Pancreas (tissue), 10 donors: Measurements from ENCODE around the gene GRM7. TPM values are rescaled to one million over a fixed set of nuclear protein-coding genes. Genes with fewer than 3 reads are reported as not detected.

Experiments
- ATAC-seq, 4 donors: fragments of 200-7000 bp; cut with Tn5 transposase; one replicate each; pipeline versions ENCODE4 v1.8.0 to v1.9.1; 2020; ENCODE audit warnings: mild to moderate bottlenecking in 4 of 4, moderate library complexity in 4 of 4
- DNase-seq, 6 donors: peaks; one replicate each; pipeline ENCODE4 v3.0.0-alpha.2; 2020
- FAIRE-seq: peaks from 2 replicates; lab custom pipeline; 2012; peaks lifted over from hg19 to GRCh38; lab: Jason Lieb, UNC
- H3K27ac ChIP-seq, 4 donors: fragments of 200-600 bp; sonication (generic); 1 replicate in 3 of 4; 2 replicates in 1 of 4; pipeline versions ENCODE4 v1.5.0 to v1.8.0; 2020
- H3K27me3 ChIP-seq, 4 donors: fragments of 200-600 bp; one replicate each; pipeline ENCODE4 v1.8.0; 2021
- H3K36me3 ChIP-seq, 3 donors: fragments of 200-600 bp; sonication (generic) in 1 of 3; one replicate each; pipeline versions ENCODE4 v1.5.0 to v1.8.0; 2020 to 2021
- H3K4me1 ChIP-seq, 3 donors: fragments of 200-600 bp; one replicate each; pipeline ENCODE4 v1.8.0; 2021
- H3K4me3 ChIP-seq, 4 donors: fragments of 200-600 bp; sonication (generic) in 2 of 4; one replicate each; pipeline versions ENCODE4 v1.5.0 to v1.8.0; 2020 to 2021
- H3K9me3 ChIP-seq, 4 donors: fragments of 200-600 bp; one replicate each; pipeline ENCODE4 v1.8.0; 2021
- CTCF ChIP-seq, 4 donors: fragments of 200-600 bp; sonication (generic) in 3 of 4; IDR thresholded peaks; one replicate each; pipeline versions ENCODE4 v1.5.0 to v1.8.0; 2021; ENCODE audit warnings: antibody characterized with exemption in 4 of 4
- WGBS, 2 donors: extraction: QIAGEN DNeasy Blood & Tissue Kit; methylation state at CpG; one replicate each; pipeline ENCODE4 v1.1.7; 2013; 5-methylcytosine and 5-hydroxymethylcytosine counted together
- intact Hi-C, 3 donors: fragments of 100-400 bp; cut with DNase I; formaldehyde crosslinking; loops; one replicate each; pipeline versions ENCODE4 v1.11.1 to v1.14.2; 2022
- polyA plus RNA-seq, 2 donors: library from polyadenylated mRNA; stranded (reverse); fragments of 200-250 nt; gene quantifications; one replicate each; pipeline ENCODE4 v1.2.3, GENCODE V29; 2013
- total RNA-seq, 6 donors: library from RNA; stranded (reverse); fragmentation: NEBNext Ultra II Directional in 4 of 6; extraction: Animal tissue kit (Norgen Biotek cat#: 25700) in 4 of 6; gene quantifications; one replicate each; pipeline versions ENCODE4 v1.2.1 to v1.2.4, GENCODE V29; 2021 to 2023
- donor health status: healthy with polysubstance abuse.
- donor health status: DM: no; HTN: no; CAD: no; lungs with moderate emphysema.
- donor health status: DM: no; HTN: no; CAD: no.
- donor health status: control.
- donor health status: control.
- donor health status: Bipolar disorder and iron deficiency.
- donor health status: DM: yes; HTN: yes; CAD: no.
- donor health status: DM: no; HTN: no; CAD: no.
- donor health status: DM: no; HTN: no; CAD: no.
- donor health status: DM: yes; HTN: yes; CAD: no.

Gene GRM7
- total and polyA plus RNA-seq, 8 donors: 0.03 to 0.28 (median 0.18) TPM; not detected in 4

DNA sequence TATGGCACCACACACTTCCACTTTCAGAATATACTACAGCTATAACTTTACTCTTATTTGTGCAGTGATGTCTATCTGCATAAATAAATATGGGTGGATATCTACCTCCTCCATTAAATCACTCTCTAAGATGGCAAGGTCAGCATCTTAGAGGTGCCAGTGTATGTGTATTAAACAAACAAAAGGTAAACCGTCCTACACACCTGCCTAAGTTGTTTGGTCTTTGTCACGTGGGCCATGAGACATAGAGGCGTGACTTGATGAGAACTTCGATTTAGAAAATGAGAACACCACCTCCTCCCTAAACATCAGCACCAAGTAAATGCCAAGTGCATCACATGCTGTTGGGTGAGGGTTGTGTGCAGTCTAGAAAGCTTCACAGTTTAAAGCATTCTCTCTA lies 310.6 kb downstream of the GRM7 start:
- WGBS, 2 donors: 43 to 56% methylated on average over 4 of the region's 4 CpGs
- DNase-seq: no peak
- no peaks in the 10 kb centered on the region for H3K4me1 ChIP-seq
- H3K36me3 ChIP-seq: no peaks in the 10 kb centered on the region
- TF ChIP-seq CTCF (IDR thresholded peaks at IDR 0.05): no peak
- FAIRE-seq: no peak
- intact Hi-C loops: no loop called here
- H3K9me3 ChIP-seq: no peaks in the 10 kb centered on the region
- H3K27ac ChIP-seq: no peak overlapping the region
- no peak overlapping the region for H3K4me3 ChIP-seq
- H3K27me3 ChIP-seq: no peaks in the 10 kb centered on the region
- ATAC-seq: no peak

DNA sequence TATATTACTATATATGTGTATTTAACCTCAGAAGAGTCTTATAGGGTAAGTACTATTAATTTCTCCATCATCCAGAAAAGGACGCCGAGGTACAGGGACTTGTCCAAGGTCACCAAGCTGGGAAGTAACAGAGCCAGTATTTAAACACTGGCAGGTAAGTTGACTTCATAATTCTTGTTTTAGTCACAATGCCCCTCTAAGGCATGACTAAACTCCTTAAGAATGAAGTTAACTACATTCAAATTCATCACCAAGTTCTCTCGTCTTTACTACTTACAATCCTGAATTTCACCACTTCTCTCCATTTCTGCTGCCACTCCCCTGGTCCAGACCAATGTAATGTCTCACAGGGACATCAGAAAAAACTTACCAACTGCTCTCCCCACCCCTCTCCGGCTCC lies 312.1 kb downstream of the GRM7 start:
- Histone ChIP-seq H3K36me3 (no peaks in the 10 kb centered on the region), H3K27ac (no peak overlapping the region), H3K4me3 (no peak overlapping the region), H3K9me3 (no peaks in the 10 kb centered on the region), H3K27me3 (no peaks in the 10 kb centered on the region), H3K4me1 (no peaks in the 10 kb centered on the region)
- intact Hi-C loops: no loop called here
- no peak for TF ChIP-seq CTCF (IDR thresholded peaks at IDR 0.05)
- ATAC-seq (no peak), DNase-seq (no peak), FAIRE-seq (no peak)
- 62 to 91% methylated on average over 4 of the region's 4 CpGs for WGBS, 2 donors

DNA sequence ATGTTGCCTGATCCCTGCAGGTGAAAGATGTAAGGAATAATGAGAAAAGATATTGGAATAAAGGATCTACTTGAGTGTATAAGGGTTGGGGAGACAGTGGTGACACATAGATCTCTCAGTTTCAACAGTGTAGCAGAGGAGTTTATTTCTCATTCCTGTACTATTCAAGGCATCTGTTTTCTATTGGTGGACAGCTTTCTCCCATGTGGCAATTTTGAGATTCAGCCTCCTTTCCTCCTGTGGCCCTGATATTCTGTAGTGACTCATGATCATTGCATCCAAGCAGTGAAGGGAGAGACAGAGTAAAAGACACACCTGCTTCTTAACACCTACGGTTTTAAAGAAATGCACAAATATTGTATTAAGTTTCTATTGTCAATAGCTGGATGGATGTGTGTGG lies 327.6 kb downstream of the GRM7 start:
- no peak overlapping the region for H3K4me3 ChIP-seq
- H3K9me3 ChIP-seq: no peaks in the 10 kb centered on the region
- no peaks in the 10 kb centered on the region for H3K4me1 ChIP-seq
- no peak for TF ChIP-seq CTCF (IDR thresholded peaks at IDR 0.05)
- H3K27me3 ChIP-seq: no peaks in the 10 kb centered on the region
- ATAC-seq (no peak), FAIRE-seq (no peak), DNase-seq (no peak)
- 66% methylated on average over 1 of the region's 1 CpG for WGBS, 2 donors
- H3K36me3 ChIP-seq: no peaks in the 10 kb centered on the region
- H3K27ac ChIP-seq: no peak overlapping the region
- intact Hi-C loops: no loop called here

GRCh38 chr3:7190095-7190494 lies 329.2 kb downstream of the GRM7 start:
- H3K27ac ChIP-seq: no peak overlapping the region
- no peak for TF ChIP-seq CTCF (IDR thresholded peaks at IDR 0.05)
- no peaks in the 10 kb centered on the region for H3K27me3 ChIP-seq
- WGBS, 2 donors: 51 to 60% methylated on average over 4 of the region's 4 CpGs
- H3K4me1 ChIP-seq: no peaks in the 10 kb centered on the region
- no peak overlapping the region for H3K4me3 ChIP-seq
- intact Hi-C loops: no loop called here
- FAIRE-seq (no peak), DNase-seq (no peak), ATAC-seq (no peak)
- H3K9me3 ChIP-seq: no peaks in the 10 kb centered on the region
- H3K36me3 ChIP-seq: no peaks in the 10 kb centered on the region

DNA sequence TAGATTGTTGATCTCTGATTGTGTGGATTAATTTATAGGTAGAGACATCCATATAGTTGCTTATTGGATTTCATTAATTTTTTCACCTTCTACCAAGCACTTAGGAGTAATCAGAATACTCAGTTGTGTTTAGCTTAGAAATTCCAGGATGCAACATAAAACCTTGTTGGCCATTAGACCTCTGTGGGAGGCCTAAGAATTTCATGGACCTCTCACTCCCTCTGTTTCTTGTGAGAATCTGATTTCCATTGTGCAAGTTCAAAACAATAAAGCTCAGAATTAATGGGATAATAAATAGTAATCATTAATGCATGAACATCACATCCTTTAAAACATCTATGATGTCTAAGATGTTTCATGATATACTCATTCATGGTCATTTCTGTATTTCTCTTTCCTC lies 332.4 kb downstream of the GRM7 start:
- intact Hi-C loops: no loop called here
- Histone ChIP-seq H3K9me3 (no peaks in the 10 kb centered on the region), H3K4me1 (no peaks in the 10 kb centered on the region), H3K27me3 (no peaks in the 10 kb centered on the region), H3K36me3 (no peaks in the 10 kb centered on the region), H3K27ac (no peak overlapping the region), H3K4me3 (no peak overlapping the region)
- TF ChIP-seq CTCF (IDR thresholded peaks at IDR 0.05): no peak
- DNase-seq: no peak
- no peak for ATAC-seq
- FAIRE-seq: no peak
